GM04504 (cell line): ENCODE results near the gene LHX5.
"Not testable (repeated sequence)": the region's sequence is repeated elsewhere in the genome, so short reads cannot be mapped to it uniquely, and the experiment has no call there.

Source experiments
- DNase-seq: peaks from one replicate; pipeline ENCODE4 v3.0.0-alpha.2; 2012; ENCODE audit warnings: low read depth

Gene LHX5

GRCh38 chr12:113471619-113472171 is at the start of gene LHX5:
Gene LHX5 (minus strand): TSS chr12:113471871. CDS start chr12:113471498, 373 bp downstream.
- DNase-seq = no peak

DNA sequence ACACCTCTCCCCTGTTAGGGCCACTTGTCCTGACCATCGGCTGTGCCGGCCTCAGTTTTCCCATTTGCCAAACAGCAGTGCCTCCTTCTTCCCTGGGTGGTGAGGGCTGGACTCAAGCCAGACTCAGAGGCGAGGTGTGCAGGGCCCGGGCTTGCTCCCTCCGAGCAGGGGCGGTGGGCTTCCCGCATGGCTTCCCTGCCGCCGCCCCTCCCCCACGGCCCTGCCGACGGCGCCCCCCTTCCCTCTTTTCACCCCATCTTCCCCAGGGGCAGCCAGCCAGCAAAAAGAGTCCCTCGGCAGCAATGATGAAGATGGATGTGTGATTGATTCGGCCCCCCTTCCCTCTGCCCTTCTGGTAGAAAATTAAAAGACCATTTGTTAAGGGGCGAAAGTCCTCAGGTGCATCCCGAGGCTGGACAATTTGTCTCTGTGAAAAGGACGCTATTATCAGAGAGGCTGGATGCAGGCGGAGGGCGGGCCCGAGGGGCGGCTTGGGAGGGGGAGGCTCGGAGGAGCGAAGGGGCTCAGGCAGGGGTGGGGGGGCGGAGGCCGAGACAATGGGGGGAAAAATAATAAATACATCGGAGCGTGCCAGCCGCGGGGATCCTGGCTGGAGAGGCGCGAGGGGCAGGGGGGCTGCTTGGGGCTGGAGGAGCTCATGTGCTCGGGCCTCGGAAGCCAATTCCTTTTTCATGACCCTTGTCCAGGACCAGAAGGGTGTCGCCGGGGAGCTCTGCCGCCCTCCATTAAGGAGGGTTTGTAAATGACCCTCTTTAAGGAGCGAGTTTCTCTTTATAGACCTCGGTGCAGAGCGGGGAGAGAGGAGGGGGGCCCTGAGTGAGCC is 48.0 kb upstream of the LHX5 start:
- DNase-seq = no peak

GRCh38 chr12:113515082-113515856 is 43.6 kb upstream of the LHX5 start:
- no peak for DNase-seq

- DNase-seq = no peak
These were observed 42.9 kb upstream of the LHX5 start for GRCh38 chr12:113514602-113515001.

DNA sequence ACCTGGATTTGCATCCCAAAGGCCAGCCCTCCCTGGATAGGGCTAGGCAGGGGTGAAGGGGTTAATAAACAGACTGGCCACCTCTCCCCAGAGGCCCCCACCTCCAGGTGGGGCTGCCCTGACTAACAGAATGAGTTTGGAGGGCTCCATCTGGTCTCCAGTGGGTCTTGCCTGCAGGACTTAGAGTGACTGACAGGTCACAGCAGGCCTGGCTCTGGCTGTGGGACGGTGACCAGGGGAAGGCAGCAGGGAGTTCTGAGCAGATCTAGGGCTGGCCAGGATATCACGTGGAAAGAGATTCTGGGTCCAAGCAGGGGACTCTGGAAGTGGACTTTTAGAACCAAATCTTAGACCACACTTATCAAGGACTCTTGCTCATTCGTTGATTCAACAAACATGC is 40.9 kb upstream of the LHX5 start:
- no peak for DNase-seq

- DNase-seq = no peak
These were observed 35.2 kb upstream of the LHX5 start for GRCh38 chr12:113506867-113507266.

DNA sequence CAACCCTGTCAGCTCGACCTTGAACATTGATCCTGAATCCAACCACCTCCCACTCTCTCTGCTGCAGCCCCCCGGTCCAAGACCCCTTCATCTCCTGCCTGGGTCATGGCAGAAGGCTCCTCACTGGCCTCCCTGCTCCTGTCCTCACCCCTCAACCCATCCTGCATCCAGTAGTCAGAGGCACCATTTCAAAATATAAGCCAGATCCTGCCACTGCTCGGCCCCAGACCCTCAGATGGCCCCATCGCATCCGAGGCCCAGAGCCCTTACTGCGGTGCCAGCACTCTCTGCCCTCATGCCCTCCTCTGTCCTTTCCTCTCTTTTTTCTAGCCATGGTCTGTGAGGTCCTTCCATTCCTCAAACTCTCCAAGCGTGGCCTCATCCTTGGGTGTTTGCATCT is 34.3 kb upstream of the LHX5 start:
- no peak for DNase-seq

DNA sequence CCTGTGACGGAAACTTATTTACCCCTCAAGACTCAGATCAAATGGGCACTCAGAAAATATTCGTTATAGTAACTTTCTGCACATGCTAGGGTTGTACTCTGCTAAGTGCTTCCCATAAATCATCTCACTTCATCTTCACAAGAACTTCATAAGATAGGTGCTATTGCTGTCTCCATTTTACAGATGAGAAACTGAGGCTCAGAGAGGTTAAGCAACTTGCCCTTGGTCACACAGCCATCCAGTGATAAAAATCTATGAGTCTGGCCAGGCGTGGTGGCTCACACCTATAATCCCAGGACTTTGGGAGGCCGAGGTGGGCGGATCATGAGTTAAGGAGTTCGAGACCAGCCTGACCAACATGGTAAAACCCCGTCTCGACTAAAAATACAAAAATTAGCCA is 33.2 kb upstream of the LHX5 start:
- DNase-seq = no peak

- no peak for DNase-seq
These were observed 29.2 kb upstream of the LHX5 start for GRCh38 chr12:113500782-113501311.

DNA sequence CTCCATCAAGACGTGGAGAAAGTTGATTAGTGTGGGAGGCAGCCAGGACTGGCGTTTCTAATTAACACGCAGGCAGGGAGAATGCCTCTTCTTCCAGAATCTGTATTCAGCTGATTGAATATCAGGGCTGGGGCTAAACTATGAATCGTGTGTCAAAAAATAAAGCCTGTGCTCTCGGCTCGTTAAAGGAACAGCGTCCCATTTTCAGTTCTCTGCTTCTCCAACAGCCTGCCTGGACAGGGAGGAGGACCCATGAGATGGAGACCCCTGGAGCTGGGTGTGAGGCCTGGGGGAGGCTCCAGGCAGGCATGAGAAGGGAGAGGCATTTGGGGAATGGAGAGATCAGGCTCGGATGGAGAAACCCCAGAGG is 28.6 kb upstream of the LHX5 start:
- DNase-seq = no peak

DNA sequence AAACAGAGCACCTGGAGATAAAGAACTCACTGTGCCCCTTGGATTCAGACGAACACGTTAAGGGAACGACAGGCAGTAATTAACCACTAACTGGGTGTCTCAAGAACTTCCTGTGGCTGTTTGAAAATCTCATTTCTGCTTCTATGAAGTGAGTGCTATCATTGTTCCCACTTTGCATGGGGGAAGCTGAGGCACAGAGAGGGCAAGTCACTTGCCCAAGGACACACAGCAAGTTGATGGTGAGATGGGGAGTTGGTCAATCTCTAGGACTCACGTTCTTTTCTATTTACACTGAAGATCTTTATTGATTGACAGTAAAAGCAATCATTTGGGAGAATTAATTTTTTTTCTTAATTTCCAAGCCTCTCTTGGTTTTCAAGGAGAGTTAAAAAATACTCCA is 26.8 kb upstream of the LHX5 start:
- DNase-seq = no peak

DNA sequence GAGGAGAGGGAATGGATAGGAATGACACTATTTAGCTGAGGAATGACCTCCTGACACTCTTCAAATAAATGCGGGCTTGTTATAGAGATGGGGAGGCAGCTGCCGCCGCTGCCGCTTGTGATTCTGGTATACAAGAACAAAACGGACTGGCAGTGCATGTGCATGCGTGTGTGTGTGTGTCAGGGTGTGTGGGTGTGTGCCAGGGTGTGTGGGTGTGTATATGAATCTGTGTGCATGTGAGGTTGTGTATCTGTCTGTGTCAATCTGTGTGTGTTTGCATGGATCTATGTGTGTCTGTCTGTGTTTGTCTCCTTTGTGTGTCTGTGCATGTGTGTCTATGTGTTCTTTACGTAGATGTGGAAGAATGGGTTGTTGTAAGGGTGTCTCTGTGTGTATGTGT is 26.0 kb upstream of the LHX5 start:
- DNase-seq = no peak

GRCh38 chr12:113495941-113496340 is 24.3 kb upstream of the LHX5 start:
- DNase-seq = not testable (repeated sequence)

- DNase-seq = no peak
These were observed 16.7 kb upstream of the LHX5 start for GRCh38 chr12:113488322-113488721.

DNA sequence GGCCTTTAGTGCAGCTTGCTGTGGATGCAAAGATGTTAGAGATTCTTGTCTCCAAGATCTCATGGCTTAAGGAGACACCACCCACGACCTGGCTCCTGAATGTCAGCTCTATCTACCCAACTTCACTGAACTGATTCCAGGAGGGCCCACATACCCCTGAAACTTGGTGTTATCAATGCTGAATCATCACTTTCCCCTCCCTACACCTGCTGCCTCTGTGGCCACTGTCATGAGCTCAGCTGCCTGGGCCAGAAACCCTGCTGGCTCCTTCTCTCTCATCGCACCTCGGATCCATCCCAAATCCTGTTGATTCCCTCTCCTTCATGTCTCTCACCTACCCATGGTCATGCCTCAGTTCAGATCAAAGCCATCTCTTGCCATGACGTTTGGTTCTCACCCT is 15.1 kb upstream of the LHX5 start:
- no peak for DNase-seq

- no peak for DNase-seq
These were observed 13.7 kb upstream of the LHX5 start for GRCh38 chr12:113485330-113485729.

- no peak for DNase-seq
These were observed 10.7 kb upstream of the LHX5 start for GRCh38 chr12:113482334-113482733.

- no peak for DNase-seq
These were observed 8.8 kb upstream of the LHX5 start for GRCh38 chr12:113480336-113480971.

- DNase-seq = no peak
These were observed 8.1 kb upstream of the LHX5 start for GRCh38 chr12:113479590-113480335.

GRCh38 chr12:113479216-113479589 is 7.5 kb upstream of the LHX5 start:
- no peak for DNase-seq

GRCh38 chr12:113478351-113479011 is 6.8 kb upstream of the LHX5 start:
- no peak for DNase-seq
